SK-N-SH (cell line): ENCODE results near the gene PHIP. TPM values are rescaled to one million over a fixed set of nuclear protein-coding genes. Genes with fewer than 3 reads are reported as not detected.

ENCODE experiments used
- CTCF ChIA-PET: fragments of 300-600, 350-600 bp; formaldehyde crosslinking; extraction: SDS; loops from one replicate; lab custom pipeline; 2021; lab: Yijun Ruan, JAX
- POLR2A ChIA-PET: fragments of 350-600 bp; sonication (Branson Sonifier 250); formaldehyde crosslinking; extraction: SDS; loops from one replicate; lab custom pipeline; 2020; ENCODE audit warnings: antibody characterized with exemption, inconsistent platforms; lab: Yijun Ruan, JAX
- DNase-seq: peaks from one replicate; pipeline ENCODE4 v3.0.0; 2012
- H2AFZ ChIP-seq: fragments of 200-600 bp; sonication (generic); 2 replicates; pipeline ENCODE4 v1.8.1; 2016; ENCODE audit warnings: antibody characterized with exemption, mild to moderate bottlenecking, low read depth
- H3F3A ChIP-seq: fragments of 200-600 bp; sonication (generic); replicated peaks from 2 replicates; pipeline ENCODE3; 2016; ENCODE audit warnings: antibody characterized with exemption, mild to moderate bottlenecking; ENCODE audit not compliant: insufficient read depth
- H3K27ac ChIP-seq, 2 experiments: fragments of 200-500 bp in 1 of 2; fragments of 200-600 bp in 1 of 2; sonication (Bioruptor generic) in 1 of 2; sonication (generic), shearing (Covaris generic) in 1 of 2; 2 replicates each; pipeline versions ENCODE4 v1.5.1 to v1.6.1; 2014 to 2016; ENCODE audit warnings: low read depth in 2 of 2, inconsistent platforms in 1 of 2, low read length in 1 of 2, mild to moderate bottlenecking in 1 of 2, mixed read lengths in 1 of 2
- H3K27me3 ChIP-seq: fragments of 200-600 bp; sonication (generic), shearing (Covaris generic); 2 replicates; pipeline ENCODE4 v1.6.1; 2016; ENCODE audit warnings: mixed run types; ENCODE audit not compliant: insufficient read depth
- H3K36me3 ChIP-seq, 2 experiments: fragments of 200-500 bp in 1 of 2; fragments of 200-600 bp in 1 of 2; sonication (Bioruptor generic) in 1 of 2; sonication (generic) in 1 of 2; replicated peaks in 1 of 2; 2 replicates each; pipeline versions ENCODE3 to v1.5.1; 2014 to 2016; ENCODE audit warnings: low read length in 1 of 2, mild to moderate bottlenecking in 1 of 2; ENCODE audit not compliant: insufficient read depth in 2 of 2, control insufficient read depth in 1 of 2
- H3K4me1 ChIP-seq, 2 experiments: fragments of 200-500 bp in 1 of 2; fragments of 200-600 bp in 1 of 2; sonication (Bioruptor generic) in 1 of 2; sonication (generic), shearing (Covaris generic) in 1 of 2; 2 replicates each; pipeline versions ENCODE4 v1.5.1 to v1.6.1; 2014 to 2016; ENCODE audit warnings: low read depth in 1 of 2, low read length in 1 of 2, mixed run types in 1 of 2; ENCODE audit not compliant: insufficient read depth in 2 of 2, control insufficient read depth in 1 of 2
- H3K4me2 ChIP-seq: fragments of 200-600 bp; sonication (generic), shearing (Covaris generic); 2 replicates; pipeline ENCODE4 v1.6.1; 2017; ENCODE audit warnings: mixed run types
- H3K4me3 ChIP-seq, 2 experiments: fragments of 200-500 bp in 1 of 2; fragments of 200-600 bp in 1 of 2; sonication (Bioruptor generic) in 1 of 2; sonication (generic), shearing (Covaris generic) in 1 of 2; 2 replicates each; pipeline versions ENCODE4 v1.5.1 to v1.8.1; 2014 to 2016; ENCODE audit warnings: low read depth in 2 of 2, inconsistent platforms in 1 of 2, low read length in 1 of 2, mild to moderate bottlenecking in 1 of 2, mixed read lengths in 1 of 2, moderate library complexity in 1 of 2
- H3K79me2 ChIP-seq: fragments of 200-600 bp; sonication (generic); 2 replicates; pipeline ENCODE4 v1.8.1; 2017; ENCODE audit warnings: mild to moderate bottlenecking; ENCODE audit not compliant: insufficient read depth
- H3K9ac ChIP-seq: fragments of 200-600 bp; sonication (generic); 2 replicates; pipeline ENCODE4 v1.6.1; 2017; ENCODE audit warnings: mixed run types
- H3K9me2 ChIP-seq: fragments of 200-600 bp; sonication (generic); 2 replicates; pipeline ENCODE4 v1.6.1; 2017; ENCODE audit warnings: mixed run types
- H3K9me3 ChIP-seq: fragments of 200-600 bp; sonication (generic); 2 replicates; pipeline ENCODE4 v1.6.1; 2017; ENCODE audit warnings: mixed run types, mild to moderate bottlenecking, moderate library complexity
- H4K20me1 ChIP-seq: fragments of 200-600 bp; sonication (generic); 2 replicates; pipeline ENCODE4 v1.6.1; 2017; ENCODE audit warnings: mild to moderate bottlenecking, mixed run types; ENCODE audit not compliant: insufficient read depth
- CHD2 ChIP-seq: fragments of 150-350 bp; IDR thresholded peaks from 2 replicates; pipeline ENCODE4 v1.6.1; 2018; ENCODE audit warnings: low read length; ENCODE audit not compliant: partially characterized antibody
- EZH2phosphoT487 ChIP-seq: fragments of 200-600 bp; sonication (generic); IDR thresholded peaks from 2 replicates; pipeline ENCODE4 v1.6.1; 2017; ENCODE audit warnings: low read depth, mixed run types, mild to moderate bottlenecking, antibody characterized with exemption, moderate library complexity, borderline replicate concordance
- FOSL2 ChIP-seq: IDR thresholded peaks from 2 replicates; pipeline ENCODE4 v1.4.0; 2012; ENCODE audit warnings: low read depth, mild to moderate bottlenecking, moderate library complexity, borderline replicate concordance
- FOXJ3 ChIP-seq: sonication (generic); formaldehyde crosslinking; IDR thresholded peaks from 2 replicates; pipeline ENCODE4 v1.5.1; 2020; ENCODE audit warnings: mild to moderate bottlenecking, missing genetic modification reagents
- FOXM1 ChIP-seq: IDR thresholded peaks from 2 replicates; pipeline ENCODE4 v1.4.0; 2012; ENCODE audit warnings: low read depth, mild to moderate bottlenecking
- GABPA ChIP-seq: IDR thresholded peaks from 2 replicates; pipeline ENCODE4 v1.4.0; 2012; ENCODE audit warnings: low read depth, mild to moderate bottlenecking
- JUND ChIP-seq: IDR thresholded peaks from 2 replicates; pipeline ENCODE4 v1.4.0; 2012
- MAX ChIP-seq: IDR thresholded peaks from 2 replicates; pipeline ENCODE4 v1.4.0; 2012; ENCODE audit warnings: low read depth
- MEF2A ChIP-seq: IDR thresholded peaks from 2 replicates; pipeline ENCODE4 v1.4.0; 2012; ENCODE audit warnings: low read depth, borderline replicate concordance
- MXI1 ChIP-seq: IDR thresholded peaks from 2 replicates; pipeline ENCODE4 v1.6.1; 2012; ENCODE audit warnings: mild to moderate bottlenecking, low read depth, low read length, improper control_type of control experiment
- NFIC ChIP-seq: IDR thresholded peaks from 2 replicates; pipeline ENCODE4 v1.4.0; 2012; ENCODE audit warnings: borderline replicate concordance
- RAD21 ChIP-seq: IDR thresholded peaks from 2 replicates; pipeline ENCODE4 v1.6.1; 2012; ENCODE audit warnings: mild to moderate bottlenecking, low read length
- REST ChIP-seq: IDR thresholded peaks from 2 replicates; pipeline ENCODE4 v1.6.1; 2012; ENCODE audit warnings: mild to moderate bottlenecking, low read depth, low read length, moderate library complexity
- RFX5 ChIP-seq: IDR thresholded peaks from 2 replicates; pipeline ENCODE4 v1.6.1; 2012; ENCODE audit warnings: mild to moderate bottlenecking, improper control_type of control experiment, low read length
- SMC3 ChIP-seq: IDR thresholded peaks from 2 replicates; pipeline ENCODE4 v1.6.1; 2012; ENCODE audit warnings: low read depth, low read length, improper control_type of control experiment
- TCF12 ChIP-seq: IDR thresholded peaks from 2 replicates; pipeline ENCODE4 v1.4.0; 2012
- USF1 ChIP-seq: IDR thresholded peaks from 2 replicates; pipeline ENCODE4 v1.4.0; 2012; ENCODE audit warnings: low read depth, borderline replicate concordance
- WGBS: methylation state at CpG from one replicate; pipeline ENCODE4 v1.1.6; 2017; ENCODE audit warnings: low lambda C conversion rate; 5-methylcytosine and 5-hydroxymethylcytosine counted together
- polyA plus RNA-seq, 3 experiments: library from polyadenylated mRNA; depleted of rRNA; stranded (reverse); fragments of >200 nt; gene quantifications; 2 replicates each; pipeline ENCODE4 v1.2.3, GENCODE V29; 2012
- TF ChIP-seq, protein P1 (sequence below): fragments of 150-350 bp; IDR thresholded peaks from 2 replicates; pipeline ENCODE4 v1.6.1; 2017; ENCODE audit warnings: antibody characterized with exemption, low read length, low read depth, borderline replicate concordance
- TF ChIP-seq, protein P2 (sequence below): fragments of 200-600 bp; sonication (generic); IDR thresholded peaks from 2 replicates; pipeline ENCODE4 v1.6.1; 2017; ENCODE audit warnings: antibody characterized with exemption, mild to moderate bottlenecking, moderate library complexity

The PHIP gene
- polyA plus RNA-seq, 1 of the 3 experiments (the other 2 are of a cell fraction) = 1.7 TPM

- Histone ChIP-seq H3K27me3 (no peaks in the 10 kb centered on the region), H2AFZ (peak overlapping the region; percentile 50), H3K79me2 (peaks cover 54% of the 10 kb centered on the region), H3K4me1 (peaks cover 12 to 13% of the 10 kb centered on the region in 2 experiments; a peak in 2 of 4 replicates), H3K9me2 (no peaks in the 10 kb centered on the region), H3K4me2 (peak overlapping the region; percentile 73)
- CTCF ChIA-PET = interaction anchor here (0.8 to 1.2 kb wide), 5 partner anchors 9 to 792 kb away, joined by 3 to 4 read pairs (median 3); no protein-coding TSS in a partner anchor
- DNase-seq = peak; percentile 7
- TF ChIP-seq MEF2A = no peak
- TF ChIP-seq RFX5 = no peak
- TF ChIP-seq SMC3 = no peak
- TF ChIP-seq JUND = no peak
- no peak for TF ChIP-seq USF1
- no peak for TF ChIP-seq TCF12
- TF ChIP-seq MXI1 = no peak
- TF ChIP-seq FOXJ3 (CRISPR knock-in tag) = no peak
- TF ChIP-seq EZH2phosphoT487 = no peak
- TF ChIP-seq, protein P1, sequence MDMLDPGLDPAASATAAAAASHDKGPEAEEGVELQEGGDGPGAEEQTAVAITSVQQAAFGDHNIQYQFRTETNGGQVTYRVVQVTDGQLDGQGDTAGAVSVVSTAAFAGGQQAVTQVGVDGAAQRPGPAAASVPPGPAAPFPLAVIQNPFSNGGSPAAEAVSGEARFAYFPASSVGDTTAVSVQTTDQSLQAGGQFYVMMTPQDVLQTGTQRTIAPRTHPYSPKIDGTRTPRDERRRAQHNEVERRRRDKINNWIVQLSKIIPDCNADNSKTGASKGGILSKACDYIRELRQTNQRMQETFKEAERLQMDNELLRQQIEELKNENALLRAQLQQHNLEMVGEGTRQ = no peak
- TF ChIP-seq CHD2 = no peak
- no peak for TF ChIP-seq FOXM1
- TF ChIP-seq, all 33 proteins: peak for 0
- Histone ChIP-seq H3K9ac (peak overlapping the region; percentile 65), H3F3A (peaks cover 10% of the 10 kb centered on the region), H4K20me1 (no peaks in the 10 kb centered on the region), H3K9me3 (no peaks in the 10 kb centered on the region), H3K36me3 (peaks cover 0 to 9% of the 10 kb centered on the region in 2 experiments), H3K4me3 (peak overlapping the region; percentile 75 to 82), H3K27ac (peak overlapping the region; percentile 66 to 91)
- POLR2A ChIA-PET = interaction anchor here (0.6 to 1.1 kb wide), 3 partner anchors 48 to 734 kb away, joined by 3 to 5 read pairs (median 3); no protein-coding TSS in a partner anchor
- WGBS = 20% methylated on average over 5 of the region's 5 CpGs
Measured at GRCh38 chr6:79076160-79076559, 1.9 kb downstream of the PHIP start.

GRCh38 chr6:79073888-79074287 lies 4.2 kb downstream of the PHIP start:
- POLR2A ChIA-PET = no interaction called here
- no peak overlapping the region for H3K4me2 ChIP-seq
- no peak overlapping the region for H3K4me3 ChIP-seq
- H3F3A ChIP-seq = peaks cover 9% of the 10 kb centered on the region
- H3K9me3 ChIP-seq = no peaks in the 10 kb centered on the region
- no peak overlapping the region for H3K9ac ChIP-seq
- WGBS = 94% methylated on average over 1 of the region's 1 CpG
- peaks cover 12 to 15% of the 10 kb centered on the region in 2 experiments; a peak in 2 of 4 replicates for H3K4me1 ChIP-seq
- no peak overlapping the region for H3K27ac ChIP-seq
- H3K27me3 ChIP-seq = no peaks in the 10 kb centered on the region
- peaks cover 0 to 13% of the 10 kb centered on the region in 2 experiments for H3K36me3 ChIP-seq
- CTCF ChIA-PET = interaction anchor here (1.3 to 1.4 kb wide), 2 partner anchors 13 to 393 kb away, joined by 3 to 4 read pairs; no protein-coding TSS in a partner anchor
- DNase-seq = no peak
- no peaks in the 10 kb centered on the region for H3K9me2 ChIP-seq
- H2AFZ ChIP-seq = 0 out of 2 replicates have a peak overlapping the region, but pooled peaks have one; percentile 47
- H4K20me1 ChIP-seq = no peaks in the 10 kb centered on the region
- peaks cover 70% of the 10 kb centered on the region for H3K79me2 ChIP-seq
- TF ChIP-seq, protein P1 = no peak
- TF ChIP-seq MAX = no peak
- TF ChIP-seq, protein P2, sequence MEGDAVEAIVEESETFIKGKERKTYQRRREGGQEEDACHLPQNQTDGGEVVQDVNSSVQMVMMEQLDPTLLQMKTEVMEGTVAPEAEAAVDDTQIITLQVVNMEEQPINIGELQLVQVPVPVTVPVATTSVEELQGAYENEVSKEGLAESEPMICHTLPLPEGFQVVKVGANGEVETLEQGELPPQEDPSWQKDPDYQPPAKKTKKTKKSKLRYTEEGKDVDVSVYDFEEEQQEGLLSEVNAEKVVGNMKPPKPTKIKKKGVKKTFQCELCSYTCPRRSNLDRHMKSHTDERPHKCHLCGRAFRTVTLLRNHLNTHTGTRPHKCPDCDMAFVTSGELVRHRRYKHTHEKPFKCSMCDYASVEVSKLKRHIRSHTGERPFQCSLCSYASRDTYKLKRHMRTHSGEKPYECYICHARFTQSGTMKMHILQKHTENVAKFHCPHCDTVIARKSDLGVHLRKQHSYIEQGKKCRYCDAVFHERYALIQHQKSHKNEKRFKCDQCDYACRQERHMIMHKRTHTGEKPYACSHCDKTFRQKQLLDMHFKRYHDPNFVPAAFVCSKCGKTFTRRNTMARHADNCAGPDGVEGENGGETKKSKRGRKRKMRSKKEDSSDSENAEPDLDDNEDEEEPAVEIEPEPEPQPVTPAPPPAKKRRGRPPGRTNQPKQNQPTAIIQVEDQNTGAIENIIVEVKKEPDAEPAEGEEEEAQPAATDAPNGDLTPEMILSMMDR = no peak
- no peak for TF ChIP-seq REST
- TF ChIP-seq RAD21 = no peak
- no peak for TF ChIP-seq RFX5
- TF ChIP-seq FOSL2 = no peak
- TF ChIP-seq GABPA = no peak
- TF ChIP-seq NFIC = no peak
- no peak for TF ChIP-seq FOXJ3 (CRISPR knock-in tag)
- no peak for TF ChIP-seq SMC3
